ENCODE results near the gene BCDIN3D. TPM values are rescaled to one million over a fixed set of nuclear protein-coding genes. Genes with fewer than 3 reads are reported as not detected.

Gene BCDIN3D
- 1.6 to 3.2 TPM (median 2.4 TPM) in 3 replicates for total RNA-seq (2021)
- percentile 68 among the genes with signal in this experiment for Bru-seq, nascent RNA
- long read RNA-seq, experiment 1, transcript BCDIN3D-201 (2 exons, 3,253 nt), result major isoform, 5 of 7 reads
- long read RNA-seq, experiment 1, partial matches to known transcripts, result 0 of 7 reads
- long read RNA-seq, experiment 1, other reads (novel, unspliced or antisense), result 2 of 7 reads
- long read RNA-seq, experiment 2, partial matches to known transcripts, result 0 of 4 reads
- long read RNA-seq, experiment 2, other reads (novel, unspliced or antisense), result 1 of 4 reads
- long read RNA-seq, experiment 3, transcript BCDIN3D-201 (2 exons, 3,253 nt), result major isoform, 15 of 15 reads
- long read RNA-seq, experiment 3, partial matches to known transcripts, result 0 of 15 reads
- long read RNA-seq, experiment 3, other reads (novel, unspliced or antisense), result 0 of 15 reads

DNA sequence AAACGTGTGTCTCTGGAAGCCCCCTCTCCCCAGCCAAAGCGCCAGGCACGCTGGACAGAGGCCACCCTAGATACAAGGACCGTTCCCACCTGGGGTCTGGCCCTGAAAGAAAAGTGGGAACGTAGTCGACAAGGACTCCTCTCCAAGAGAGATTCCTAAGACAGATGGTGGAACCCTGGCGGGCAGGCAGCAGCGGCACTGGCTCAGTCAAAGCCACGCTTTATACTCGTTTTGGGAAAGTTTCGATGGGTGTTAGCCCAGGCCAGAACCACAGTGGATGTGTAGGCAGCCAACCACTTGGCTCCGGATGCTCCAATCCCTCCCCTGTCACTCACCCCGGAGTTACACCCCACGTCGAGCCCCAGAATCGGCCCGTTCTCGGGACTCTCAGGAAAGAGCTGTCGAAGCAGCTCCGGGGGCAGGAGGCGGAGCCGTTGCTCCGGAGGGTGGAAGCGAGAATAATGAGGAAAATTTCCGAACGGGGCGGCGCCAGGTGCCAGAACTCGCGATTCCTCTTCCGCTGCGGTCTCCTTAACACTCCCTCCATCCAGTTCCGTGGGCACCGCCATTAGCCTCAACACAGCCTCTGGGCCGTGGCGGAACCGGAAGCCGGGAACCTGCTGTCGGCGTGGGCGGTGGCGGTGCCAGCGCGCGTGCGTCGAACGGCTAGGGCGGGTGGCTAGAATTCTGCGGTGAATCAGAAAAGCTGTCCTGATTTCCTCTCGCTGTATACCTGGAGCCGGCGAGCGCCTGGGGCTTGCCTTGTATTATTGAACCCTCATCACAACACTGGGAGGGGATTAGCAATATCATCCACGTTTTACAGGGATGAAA lies at the start of gene BCDIN3D:
Gene BCDIN3D (minus strand): TSS at position 588 of the 834 bp plus-strand sequence. CDS start 19 bp downstream, at position 569.
- Mint-ChIP-seq H3K4me1 (peaks cover 13% of the 10 kb centered on the region), H3K27ac (peak within 1 kb of the TSS; percentile 98), H3K27me3 (ENCODE audit: low read depth) (peaks cover 23% of the 10 kb centered on the region), H3K4me3 (peak within 1 kb of the TSS; percentile 92), H3K36me3 (no peaks in the 10 kb centered on the region), H3K9me3 (peaks cover 4% of the 10 kb centered on the region)
- ChIA-PET CTCF (interaction anchor here (0.5 to 2.8 kb wide), 12 partner anchors 9 to 124 kb away, joined by 3 to 12 read pairs (median 4); partner anchors contain the start of genes NCKAP5L and TMBIM6), POLR2A (interaction anchor here (0.8 kb wide), 1 partner anchor 144 kb away, joined by 3 read pairs; no protein-coding TSS in a partner anchor)
- peak; percentile 82 for ATAC-seq
- peak; percentile 79 for DNase-seq (ENCODE audit: low spot score)
- TF ChIP-seq, protein P1, sequence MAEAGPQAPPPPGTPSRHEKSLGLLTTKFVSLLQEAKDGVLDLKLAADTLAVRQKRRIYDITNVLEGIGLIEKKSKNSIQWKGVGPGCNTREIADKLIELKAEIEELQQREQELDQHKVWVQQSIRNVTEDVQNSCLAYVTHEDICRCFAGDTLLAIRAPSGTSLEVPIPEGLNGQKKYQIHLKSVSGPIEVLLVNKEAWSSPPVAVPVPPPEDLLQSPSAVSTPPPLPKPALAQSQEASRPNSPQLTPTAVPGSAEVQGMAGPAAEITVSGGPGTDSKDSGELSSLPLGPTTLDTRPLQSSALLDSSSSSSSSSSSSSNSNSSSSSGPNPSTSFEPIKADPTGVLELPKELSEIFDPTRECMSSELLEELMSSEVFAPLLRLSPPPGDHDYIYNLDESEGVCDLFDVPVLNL (CRISPR knock-in tag; IDR thresholded peaks at IDR 0.05; ENCODE audit: borderline replicate concordance, low read depth), result 0 out of 2 replicates have a peak, but pooled peaks have one; percentile 44
- TF ChIP-seq ARID4B (CRISPR knock-in tag; IDR thresholded peaks at IDR 0.05; ENCODE audit: borderline replicate concordance) (peak; percentile 32; the same call in 1 of the 2 replicates), NFE2L1 (CRISPR knock-in tag; IDR thresholded peaks at IDR 0.05) (peak; percentile 89), JAZF1 (CRISPR knock-in tag; IDR thresholded peaks at IDR 0.05) (no peak), SMAD4 (CRISPR knock-in tag; IDR thresholded peaks at IDR 0.05) (no peak), GRHL2 (CRISPR knock-in tag; IDR thresholded peaks at IDR 0.05; ENCODE audit: insufficient replicate concordance, severe bottlenecking) (no peak), FOXP4 (CRISPR knock-in tag; IDR thresholded peaks at IDR 0.05) (peak; percentile 82; the same call in 1 of the 2 replicates), TEAD1 (CRISPR knock-in tag; IDR thresholded peaks at IDR 0.05) (peak; percentile 84; the same call in 1 of the 2 replicates), NR3C1 (CRISPR knock-in tag; conservative IDR thresholded peaks at IDR 0.05; ENCODE audit: low read depth) (no peak)
- TF ChIP-seq, protein P2, sequence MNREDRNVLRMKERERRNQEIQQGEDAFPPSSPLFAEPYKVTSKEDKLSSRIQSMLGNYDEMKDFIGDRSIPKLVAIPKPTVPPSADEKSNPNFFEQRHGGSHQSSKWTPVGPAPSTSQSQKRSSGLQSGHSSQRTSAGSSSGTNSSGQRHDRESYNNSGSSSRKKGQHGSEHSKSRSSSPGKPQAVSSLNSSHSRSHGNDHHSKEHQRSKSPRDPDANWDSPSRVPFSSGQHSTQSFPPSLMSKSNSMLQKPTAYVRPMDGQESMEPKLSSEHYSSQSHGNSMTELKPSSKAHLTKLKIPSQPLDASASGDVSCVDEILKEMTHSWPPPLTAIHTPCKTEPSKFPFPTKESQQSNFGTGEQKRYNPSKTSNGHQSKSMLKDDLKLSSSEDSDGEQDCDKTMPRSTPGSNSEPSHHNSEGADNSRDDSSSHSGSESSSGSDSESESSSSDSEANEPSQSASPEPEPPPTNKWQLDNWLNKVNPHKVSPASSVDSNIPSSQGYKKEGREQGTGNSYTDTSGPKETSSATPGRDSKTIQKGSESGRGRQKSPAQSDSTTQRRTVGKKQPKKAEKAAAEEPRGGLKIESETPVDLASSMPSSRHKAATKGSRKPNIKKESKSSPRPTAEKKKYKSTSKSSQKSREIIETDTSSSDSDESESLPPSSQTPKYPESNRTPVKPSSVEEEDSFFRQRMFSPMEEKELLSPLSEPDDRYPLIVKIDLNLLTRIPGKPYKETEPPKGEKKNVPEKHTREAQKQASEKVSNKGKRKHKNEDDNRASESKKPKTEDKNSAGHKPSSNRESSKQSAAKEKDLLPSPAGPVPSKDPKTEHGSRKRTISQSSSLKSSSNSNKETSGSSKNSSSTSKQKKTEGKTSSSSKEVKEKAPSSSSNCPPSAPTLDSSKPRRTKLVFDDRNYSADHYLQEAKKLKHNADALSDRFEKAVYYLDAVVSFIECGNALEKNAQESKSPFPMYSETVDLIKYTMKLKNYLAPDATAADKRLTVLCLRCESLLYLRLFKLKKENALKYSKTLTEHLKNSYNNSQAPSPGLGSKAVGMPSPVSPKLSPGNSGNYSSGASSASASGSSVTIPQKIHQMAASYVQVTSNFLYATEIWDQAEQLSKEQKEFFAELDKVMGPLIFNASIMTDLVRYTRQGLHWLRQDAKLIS (CRISPR knock-in tag; IDR thresholded peaks at IDR 0.05; ENCODE audit: borderline replicate concordance), result no peak
- TF ChIP-seq, protein P3, sequence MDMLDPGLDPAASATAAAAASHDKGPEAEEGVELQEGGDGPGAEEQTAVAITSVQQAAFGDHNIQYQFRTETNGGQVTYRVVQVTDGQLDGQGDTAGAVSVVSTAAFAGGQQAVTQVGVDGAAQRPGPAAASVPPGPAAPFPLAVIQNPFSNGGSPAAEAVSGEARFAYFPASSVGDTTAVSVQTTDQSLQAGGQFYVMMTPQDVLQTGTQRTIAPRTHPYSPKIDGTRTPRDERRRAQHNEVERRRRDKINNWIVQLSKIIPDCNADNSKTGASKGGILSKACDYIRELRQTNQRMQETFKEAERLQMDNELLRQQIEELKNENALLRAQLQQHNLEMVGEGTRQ (CRISPR knock-in tag; IDR thresholded peaks at IDR 0.05), result no peak
- TF ChIP-seq, protein P4, sequence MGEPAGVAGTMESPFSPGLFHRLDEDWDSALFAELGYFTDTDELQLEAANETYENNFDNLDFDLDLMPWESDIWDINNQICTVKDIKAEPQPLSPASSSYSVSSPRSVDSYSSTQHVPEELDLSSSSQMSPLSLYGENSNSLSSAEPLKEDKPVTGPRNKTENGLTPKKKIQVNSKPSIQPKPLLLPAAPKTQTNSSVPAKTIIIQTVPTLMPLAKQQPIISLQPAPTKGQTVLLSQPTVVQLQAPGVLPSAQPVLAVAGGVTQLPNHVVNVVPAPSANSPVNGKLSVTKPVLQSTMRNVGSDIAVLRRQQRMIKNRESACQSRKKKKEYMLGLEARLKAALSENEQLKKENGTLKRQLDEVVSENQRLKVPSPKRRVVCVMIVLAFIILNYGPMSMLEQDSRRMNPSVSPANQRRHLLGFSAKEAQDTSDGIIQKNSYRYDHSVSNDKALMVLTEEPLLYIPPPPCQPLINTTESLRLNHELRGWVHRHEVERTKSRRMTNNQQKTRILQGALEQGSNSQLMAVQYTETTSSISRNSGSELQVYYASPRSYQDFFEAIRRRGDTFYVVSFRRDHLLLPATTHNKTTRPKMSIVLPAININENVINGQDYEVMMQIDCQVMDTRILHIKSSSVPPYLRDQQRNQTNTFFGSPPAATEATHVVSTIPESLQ (CRISPR knock-in tag; IDR thresholded peaks at IDR 0.05), result no peak
- TF ChIP-seq, protein P5, sequence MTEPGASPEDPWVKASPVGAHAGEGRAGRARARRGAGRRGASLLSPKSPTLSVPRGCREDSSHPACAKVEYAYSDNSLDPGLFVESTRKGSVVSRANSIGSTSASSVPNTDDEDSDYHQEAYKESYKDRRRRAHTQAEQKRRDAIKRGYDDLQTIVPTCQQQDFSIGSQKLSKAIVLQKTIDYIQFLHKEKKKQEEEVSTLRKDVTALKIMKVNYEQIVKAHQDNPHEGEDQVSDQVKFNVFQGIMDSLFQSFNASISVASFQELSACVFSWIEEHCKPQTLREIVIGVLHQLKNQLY (CRISPR knock-in tag; IDR thresholded peaks at IDR 0.05), result no peak
- TF ChIP-seq, protein P6, sequence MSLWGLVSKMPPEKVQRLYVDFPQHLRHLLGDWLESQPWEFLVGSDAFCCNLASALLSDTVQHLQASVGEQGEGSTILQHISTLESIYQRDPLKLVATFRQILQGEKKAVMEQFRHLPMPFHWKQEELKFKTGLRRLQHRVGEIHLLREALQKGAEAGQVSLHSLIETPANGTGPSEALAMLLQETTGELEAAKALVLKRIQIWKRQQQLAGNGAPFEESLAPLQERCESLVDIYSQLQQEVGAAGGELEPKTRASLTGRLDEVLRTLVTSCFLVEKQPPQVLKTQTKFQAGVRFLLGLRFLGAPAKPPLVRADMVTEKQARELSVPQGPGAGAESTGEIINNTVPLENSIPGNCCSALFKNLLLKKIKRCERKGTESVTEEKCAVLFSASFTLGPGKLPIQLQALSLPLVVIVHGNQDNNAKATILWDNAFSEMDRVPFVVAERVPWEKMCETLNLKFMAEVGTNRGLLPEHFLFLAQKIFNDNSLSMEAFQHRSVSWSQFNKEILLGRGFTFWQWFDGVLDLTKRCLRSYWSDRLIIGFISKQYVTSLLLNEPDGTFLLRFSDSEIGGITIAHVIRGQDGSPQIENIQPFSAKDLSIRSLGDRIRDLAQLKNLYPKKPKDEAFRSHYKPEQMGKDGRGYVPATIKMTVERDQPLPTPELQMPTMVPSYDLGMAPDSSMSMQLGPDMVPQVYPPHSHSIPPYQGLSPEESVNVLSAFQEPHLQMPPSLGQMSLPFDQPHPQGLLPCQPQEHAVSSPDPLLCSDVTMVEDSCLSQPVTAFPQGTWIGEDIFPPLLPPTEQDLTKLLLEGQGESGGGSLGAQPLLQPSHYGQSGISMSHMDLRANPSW (CRISPR knock-in tag; conservative IDR thresholded peaks at IDR 0.05; ENCODE audit: low read depth), result no peak

Measured in WTC11 (cell line).